Measurements from ENCODE around the gene SPTBN1.

Gene SPTBN1

DNA sequence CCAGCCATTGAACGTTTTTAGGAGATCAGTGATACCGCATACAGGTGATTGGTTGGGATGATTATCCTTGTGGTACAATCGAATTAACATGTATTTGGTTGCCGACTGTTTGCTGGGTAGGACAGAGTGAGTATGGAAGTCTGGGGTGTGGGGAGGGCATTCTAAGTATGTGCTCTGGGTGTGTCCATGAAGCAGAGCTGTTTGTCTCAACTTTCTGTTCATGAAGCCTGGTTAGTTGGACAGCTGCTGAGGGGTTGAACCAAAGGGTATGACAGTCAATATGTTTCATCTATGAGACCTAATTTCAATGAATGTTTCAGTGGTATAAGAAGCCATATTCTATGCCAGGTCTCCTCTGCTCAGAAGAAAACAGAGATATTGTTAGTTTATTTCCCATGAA lies 21.9 kb upstream of the SPTBN1 start:
- no peak for DNase-seq (ENCODE audit: low read depth)

DNA sequence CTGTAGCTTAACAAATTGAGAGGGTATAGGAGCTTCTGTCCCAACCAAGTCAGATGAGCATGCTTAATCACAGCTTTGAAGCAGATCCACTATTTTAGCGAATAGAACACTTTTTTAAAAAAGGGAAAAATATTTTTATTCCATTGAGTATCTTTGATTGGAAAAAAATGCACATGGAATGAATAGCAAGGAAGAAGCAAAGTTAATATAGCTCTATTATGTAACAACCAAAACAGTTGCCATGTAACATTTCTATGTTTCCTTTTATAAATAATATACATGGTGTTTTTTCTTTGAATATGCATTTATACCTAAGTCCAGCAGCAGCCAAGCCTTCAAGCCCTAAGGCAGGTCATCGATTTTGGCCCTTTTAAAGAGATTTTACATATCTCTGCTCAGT lies 21.4 kb upstream of the SPTBN1 start:
- DNase-seq (ENCODE audit: low read depth) = no peak

DNA sequence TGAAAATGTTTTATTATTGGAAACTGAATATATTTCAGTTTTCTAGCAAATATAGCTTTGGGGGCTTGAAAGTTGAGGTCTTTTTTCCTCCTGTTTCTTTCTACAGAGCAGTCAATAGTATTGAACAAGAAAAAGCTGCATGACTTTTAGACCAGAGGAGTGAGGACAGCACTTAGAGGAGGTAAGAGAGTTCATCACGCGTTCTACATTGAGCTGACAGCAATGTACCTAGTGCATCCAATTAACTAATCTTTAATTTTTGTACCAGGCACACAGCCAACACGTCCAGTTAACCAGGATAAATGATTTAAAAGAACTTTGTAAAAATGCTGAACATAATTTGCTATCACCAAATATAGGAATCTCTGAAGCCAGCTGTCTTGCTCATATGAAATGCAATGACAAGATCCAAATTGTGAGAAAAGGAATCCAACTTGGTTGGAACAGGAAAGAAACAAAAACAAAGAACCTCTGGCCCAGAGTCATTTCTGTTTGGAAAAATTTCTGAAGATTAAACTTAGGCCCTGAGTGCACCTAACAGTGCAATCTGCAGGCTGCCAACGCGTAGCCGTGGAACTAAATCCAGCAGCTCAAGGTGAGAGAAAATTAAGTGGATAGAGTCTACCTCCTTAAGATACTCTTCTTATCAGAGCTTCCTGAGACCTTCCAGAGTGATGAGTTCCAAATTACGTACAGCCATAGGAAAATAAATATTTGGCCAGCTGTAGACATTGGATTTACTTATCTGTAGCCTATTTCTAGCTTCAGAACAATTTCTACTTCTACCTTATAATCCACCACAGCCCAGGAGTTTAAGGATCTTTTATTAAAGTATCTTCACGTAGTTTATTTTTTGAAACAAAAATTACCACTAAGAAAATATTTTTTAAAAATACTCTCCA lies 20.6 kb upstream of the SPTBN1 start:
- no peak for DNase-seq (ENCODE audit: low read depth)

DNA sequence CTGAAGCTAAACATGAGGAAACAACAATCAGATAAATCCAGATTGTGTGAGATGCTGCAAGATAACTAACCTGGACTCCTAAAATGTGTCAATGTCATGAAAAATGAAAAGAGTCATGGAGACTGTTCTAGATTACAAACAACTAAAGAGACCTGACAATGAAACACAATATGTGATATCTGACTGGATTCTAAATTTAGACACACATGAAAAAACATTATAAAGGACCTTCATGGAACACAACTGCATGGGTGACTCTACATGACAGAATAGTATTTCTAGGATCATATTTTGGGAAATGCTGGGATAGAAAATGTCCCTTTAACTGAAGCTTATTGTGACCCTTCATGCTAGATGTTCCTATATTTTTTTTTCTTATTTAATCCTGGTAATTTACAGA lies 18.5 kb upstream of the SPTBN1 start:
- no peak for DNase-seq (ENCODE audit: low read depth)

DNA sequence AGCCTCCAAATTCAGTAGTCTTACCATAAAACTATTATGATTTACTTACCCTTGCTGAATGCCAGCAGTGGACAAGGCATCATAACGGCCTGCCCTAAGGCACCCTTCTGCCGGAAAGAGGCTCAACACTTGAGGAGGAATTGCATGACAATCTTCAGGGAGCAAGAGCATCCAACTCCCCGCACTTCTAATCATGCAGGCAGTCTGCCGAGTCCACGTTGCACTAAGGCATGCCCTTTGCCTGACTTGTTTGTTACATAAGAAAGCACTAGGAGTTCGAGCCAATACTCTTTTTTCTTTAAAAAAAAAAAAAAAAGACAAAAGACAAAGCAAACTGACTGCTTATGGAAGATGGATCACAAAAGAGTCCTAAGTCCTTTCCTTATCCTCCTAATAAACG lies 17.9 kb upstream of the SPTBN1 start:
- DNase-seq (ENCODE audit: low read depth) = peak; percentile 59

DNA sequence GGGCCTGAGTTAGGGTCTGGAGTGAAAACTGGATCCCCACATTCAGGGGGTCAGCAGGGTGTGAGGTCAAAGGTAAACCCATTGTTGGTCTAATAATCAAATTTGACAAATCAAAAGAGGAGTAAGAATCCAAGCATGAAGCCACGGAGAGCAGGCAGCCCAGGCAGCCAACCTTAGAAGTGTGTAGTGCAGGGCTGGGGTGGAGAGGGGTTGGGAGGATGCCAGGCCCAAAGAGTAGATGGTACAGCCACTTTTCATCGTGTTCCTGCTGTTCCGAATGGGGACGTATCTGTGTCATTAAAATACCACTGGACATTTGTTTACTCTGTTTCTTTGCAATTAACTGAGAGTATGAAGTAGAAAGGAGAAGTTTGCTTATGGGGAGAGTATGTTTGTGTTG lies 16.5 kb upstream of the SPTBN1 start:
- no peak for DNase-seq (ENCODE audit: low read depth)

DNA sequence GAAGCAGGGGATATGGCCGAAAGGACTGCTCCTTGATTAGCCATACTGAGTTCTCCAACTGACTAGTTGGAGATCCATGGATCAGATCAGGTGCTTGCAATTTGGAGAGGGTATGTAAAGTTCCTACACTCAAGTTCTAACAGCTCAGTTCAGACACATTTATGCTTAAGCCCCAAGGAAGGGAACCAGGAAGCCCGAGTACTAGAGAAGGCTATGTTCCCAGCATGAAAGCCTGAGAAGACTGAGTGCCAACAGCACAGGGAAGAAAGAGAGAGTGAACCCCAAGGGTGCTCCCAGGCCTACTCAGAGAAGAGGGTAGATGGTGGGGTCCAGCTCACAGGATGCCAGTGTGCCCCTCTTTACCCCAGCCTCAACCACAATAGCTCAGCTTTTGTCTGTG lies 16.1 kb upstream of the SPTBN1 start:
- DNase-seq (ENCODE audit: low read depth) = no peak

DNA sequence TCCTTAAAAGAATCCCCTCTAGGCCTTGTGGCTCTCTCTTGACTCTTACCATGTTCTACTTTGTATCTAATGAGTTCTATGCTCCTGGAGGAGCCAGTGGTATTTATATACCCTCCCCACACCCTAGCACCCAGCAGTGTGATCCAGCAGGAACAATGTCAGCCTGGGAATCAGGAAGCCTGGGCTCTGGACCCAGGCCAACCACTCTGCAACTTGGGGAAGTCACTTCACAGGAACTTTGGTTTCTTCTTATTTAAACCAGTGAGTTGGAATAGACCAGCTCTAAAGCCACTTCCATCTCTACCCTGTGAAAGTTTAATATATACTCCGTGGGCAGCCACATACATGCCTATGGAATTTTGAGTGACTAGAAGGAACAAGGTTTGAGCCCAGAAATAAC lies 11.6 kb upstream of the SPTBN1 start:
- peak; percentile 44 for DNase-seq (ENCODE audit: low read depth)

DNA sequence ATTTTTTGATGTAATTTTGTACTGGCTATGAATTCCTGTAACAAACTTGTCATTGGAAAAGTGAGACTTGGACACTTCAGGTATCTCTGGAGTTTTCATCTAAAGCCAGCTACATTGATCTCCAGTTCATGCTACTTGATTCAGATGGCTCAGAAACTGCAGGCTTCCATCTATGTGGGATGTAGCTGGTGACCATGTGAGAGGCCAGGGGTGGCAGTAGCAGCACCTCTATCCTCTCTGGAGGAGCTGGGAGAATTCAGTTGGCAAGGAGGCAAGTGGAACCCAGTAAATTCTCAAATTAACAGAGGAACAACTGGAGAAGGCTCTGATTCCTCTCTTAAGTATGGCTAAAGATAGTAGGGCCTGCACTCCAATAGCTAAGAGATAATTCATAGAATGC lies 10.0 kb upstream of the SPTBN1 start:
- DNase-seq (ENCODE audit: low read depth) = no peak

DNA sequence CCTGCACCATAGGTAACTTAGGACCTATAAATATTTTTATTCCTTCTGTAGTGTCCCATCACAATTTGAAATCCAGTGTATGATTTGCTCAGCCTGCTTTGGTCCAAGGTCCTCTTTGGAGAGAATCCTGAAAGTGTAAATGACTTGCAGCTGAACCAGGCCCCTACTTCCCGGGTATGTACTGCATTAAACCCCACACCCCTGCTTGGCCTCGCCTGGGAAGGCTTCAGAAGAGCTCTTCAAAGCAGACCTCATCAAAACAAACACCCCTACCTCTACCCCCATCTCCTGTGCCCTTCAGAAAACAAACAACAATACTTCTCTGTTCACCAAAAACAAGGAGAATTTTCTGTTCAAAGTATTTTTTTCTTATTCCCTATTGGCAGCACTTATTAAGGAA lies 9.5 kb upstream of the SPTBN1 start:
- DNase-seq (ENCODE audit: low read depth) = no peak

DNA sequence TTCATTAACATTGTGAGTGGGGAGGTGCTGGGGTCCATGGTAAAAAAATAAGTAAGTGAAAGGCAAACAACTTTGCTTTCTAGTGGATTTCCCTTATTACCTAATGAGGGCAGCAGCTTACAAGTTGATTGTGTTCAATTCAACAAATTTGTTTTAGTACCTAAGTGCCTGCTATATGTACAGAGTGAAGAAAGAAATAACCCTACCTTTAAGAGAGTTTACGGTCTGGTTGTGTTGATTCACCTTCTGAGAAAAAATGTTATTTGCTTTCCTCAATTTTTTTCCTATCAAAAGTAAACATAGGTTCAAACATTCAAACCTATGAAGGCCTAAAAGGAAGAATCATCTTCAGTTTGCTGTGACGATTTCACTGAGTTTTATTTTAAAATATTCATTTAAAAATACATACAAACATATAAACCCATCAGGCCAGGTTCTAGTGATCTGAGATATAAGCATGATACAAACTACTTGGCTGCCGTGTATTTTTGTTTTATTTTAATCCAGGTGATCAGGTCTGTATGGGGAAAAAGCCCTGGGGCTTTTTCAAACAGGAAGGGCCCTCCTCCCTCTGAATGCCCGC lies 1.5 kb upstream of the SPTBN1 start:
- DNase-seq (ENCODE audit: low read depth) = no peak

DNA sequence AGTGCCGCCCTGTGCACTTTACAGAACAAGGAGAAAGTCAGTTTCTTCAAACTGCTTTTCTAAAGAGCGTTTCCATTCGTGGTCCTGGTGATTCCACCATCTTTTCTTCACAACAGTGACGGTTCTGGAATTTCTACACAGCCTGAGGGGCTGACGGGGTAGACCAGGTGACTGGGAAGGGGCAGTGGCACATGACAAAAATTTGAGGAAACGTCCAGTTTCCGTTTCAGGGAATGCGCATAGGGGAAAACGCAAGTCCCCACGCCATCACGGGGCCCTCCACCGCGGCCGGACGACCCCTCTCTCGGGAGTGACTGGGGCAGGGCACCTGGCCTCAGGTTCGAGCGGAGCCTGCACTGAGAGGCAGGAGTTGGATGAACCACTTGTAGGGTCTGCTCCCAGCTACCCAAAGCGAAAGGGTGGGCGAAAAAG lies 980 bp upstream of the SPTBN1 start:
- no peak for DNase-seq (ENCODE audit: low read depth)

DNA sequence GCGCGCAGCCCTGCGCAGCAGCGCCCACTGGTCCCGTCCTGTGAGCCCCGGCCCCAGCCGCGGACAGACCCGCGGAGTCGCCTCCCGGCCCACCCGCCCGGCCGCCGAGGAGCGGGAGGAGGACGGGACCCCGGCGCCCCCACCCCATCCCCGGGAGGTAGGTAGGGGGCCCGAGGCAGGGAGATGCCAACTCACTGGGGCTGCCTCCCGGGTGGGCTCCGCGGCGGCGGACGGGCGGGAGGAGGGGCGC lies 160 bp downstream of the SPTBN1 start:
- no peak for DNase-seq (ENCODE audit: low read depth)

DNA sequence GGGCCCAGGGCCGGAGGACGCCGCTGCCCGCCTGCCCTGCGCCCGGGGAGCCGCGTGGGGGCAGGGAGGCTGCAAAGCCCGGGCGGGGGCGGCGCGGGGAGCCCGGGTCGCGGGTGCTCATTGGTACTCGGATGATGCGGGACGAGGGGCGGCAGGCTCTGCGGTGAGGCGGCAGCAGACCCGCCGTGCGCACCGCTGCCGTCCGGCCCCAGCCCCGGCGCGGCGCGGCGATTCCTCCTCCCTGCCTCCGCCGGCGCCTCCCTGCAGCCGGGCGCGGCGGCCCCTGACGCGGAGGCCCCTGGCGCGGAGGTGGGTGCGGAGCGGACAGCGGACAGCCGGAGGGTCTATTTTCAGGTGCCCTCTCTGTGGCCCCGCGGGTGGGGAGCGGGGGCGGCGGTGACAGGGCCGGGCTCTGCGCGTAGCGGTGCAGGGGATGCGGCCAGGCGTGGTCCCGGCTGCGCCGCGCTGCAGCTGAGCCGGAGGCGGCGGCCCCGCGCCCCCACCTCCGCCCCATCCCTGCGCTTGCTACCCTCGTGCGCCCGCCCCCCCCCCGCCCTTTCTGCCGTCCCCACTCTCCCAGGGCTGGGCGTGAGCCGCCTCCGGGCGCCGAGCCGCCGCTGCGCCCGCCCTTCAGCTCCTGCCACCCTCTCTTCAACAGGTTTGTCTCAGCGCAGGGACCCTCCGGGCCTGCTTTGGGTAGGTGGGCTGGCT lies 640 bp downstream of the SPTBN1 start:
- peak; percentile 46 for DNase-seq (ENCODE audit: low read depth)

DNA sequence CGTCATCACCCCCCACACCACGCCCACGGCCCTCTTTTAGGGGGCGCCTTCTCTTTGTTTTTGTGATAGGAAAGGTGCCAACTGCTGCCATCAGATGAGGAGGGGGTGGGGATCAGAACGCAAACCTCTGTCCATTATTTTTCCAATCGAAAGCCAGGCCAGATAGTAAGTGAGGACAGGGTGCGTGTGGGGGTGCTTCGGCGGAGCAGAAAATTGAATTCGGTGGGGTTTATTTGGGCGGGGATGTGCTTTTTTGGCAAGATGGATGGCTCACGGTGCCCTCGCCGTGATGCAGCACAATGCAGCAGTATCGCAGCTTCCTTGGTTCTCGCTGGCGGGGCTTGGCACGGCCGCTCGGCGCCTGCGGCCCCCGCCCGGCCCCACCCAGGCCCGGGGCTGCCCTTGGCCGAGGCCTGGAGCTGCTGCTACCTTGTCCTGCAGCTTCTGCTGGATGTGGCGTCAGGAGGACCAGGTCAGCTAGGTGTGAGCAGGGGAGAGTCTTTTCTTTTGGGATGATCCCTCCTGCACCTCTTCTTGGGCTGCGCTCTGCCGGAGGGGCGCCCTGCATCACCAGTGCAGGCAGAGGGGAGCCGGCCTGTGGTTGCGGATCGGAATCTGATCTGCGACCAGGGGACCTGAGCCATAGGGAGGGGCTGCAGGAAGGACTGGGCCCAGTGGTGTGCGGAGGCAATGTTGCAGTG lies 1.3 kb downstream of the SPTBN1 start:
- peak; percentile 39 for DNase-seq (ENCODE audit: low read depth)

DNA sequence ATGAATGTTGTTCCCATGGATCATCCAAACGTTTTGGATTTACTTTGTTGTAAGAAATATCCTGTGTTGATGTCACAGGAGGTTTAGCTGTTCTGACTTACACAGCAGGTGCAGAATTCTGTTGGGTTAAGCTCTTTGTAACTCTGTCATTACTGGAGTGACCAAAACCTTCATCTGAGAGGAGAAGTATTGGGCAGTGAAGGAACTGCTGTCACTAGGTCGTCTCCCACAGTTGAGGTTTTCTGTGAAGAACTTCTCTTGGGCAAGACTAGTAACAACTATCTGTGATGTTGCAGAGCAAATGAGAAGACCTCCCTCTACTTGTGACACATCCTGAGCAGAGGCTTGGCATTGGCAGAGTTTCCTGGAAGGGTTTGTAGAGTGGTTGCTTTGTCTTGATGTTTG lies 2.9 kb downstream of the SPTBN1 start:
- DNase-seq (ENCODE audit: low read depth) = peak; percentile 62

DNA sequence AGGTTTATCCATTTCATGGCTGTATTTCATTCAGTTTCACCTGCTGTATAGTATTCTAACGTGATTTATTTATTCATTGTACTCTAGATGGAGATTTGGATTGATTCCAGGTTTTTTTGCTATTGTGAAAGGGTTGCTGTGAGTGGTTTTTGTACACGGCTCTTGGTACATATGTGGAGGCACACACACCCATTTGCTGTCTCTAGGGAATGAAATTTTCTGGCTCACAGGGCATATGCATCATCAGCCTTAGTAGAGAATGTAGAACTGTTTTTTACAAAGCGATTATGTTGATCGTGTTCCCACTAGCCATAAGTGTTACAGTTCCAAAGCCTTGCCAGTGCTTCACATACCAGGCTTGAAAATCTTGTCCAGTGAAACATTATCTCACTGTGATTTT lies 5.1 kb downstream of the SPTBN1 start:
- no peak for DNase-seq (ENCODE audit: low read depth)

DNA sequence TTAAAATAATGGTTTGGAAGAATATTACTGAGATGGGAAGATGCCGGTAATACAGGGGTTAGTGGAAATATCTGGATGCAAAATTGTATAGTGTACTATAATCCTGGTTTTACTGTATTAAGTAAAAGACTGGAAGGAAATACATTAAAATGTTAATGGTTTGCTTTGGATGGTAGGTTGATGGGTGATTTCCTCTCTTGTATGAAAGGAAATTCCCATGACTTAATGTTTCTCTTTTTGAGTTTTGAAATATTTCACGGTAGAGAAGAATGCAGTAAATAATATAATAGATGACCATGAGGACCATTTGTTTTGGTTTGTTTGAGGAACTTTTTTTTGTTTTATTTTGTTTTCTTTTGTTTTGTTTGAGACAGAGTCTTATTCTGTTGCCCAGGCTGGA lies 8.2 kb downstream of the SPTBN1 start:
- no peak for DNase-seq (ENCODE audit: low read depth)

DNA sequence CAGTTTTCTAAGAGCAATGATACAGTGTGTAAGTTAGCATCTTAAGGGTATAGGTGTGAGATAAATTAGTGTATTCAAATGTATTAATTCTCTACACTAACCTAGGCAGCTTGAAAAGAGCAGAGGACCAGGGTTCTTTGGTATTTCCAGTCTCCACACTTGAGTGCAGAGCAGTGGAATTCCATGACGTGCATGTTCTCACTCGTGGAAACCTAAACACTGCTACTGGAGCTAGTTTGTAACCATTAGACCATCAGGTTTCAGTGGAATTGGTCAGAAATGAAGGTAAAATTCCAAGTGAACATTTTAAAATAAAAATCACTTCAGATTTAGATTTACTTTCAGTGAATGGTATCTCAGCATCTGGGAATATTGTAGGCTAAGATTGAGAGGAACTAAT lies 9.0 kb downstream of the SPTBN1 start:
- no peak for DNase-seq (ENCODE audit: low read depth)

DNA sequence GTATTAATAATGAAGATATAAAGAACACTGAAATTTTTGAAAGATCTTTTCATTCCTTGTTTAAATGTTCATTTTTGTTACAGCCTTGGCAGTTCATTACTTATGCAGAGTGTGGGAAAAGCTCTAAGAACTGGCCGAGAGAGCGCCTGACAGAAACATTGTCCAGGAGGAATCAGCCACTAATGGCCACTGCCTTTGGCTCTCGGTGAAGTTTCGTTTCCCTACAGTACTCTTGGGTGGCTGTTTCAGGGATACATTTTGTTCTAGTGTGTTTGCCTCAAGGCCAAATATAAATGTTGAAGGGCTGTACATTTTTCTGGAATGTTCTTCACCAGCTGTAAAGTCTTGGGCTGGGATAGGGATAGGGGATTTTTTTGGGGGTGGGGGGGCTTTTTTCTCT lies 10.7 kb downstream of the SPTBN1 start:
- no peak for DNase-seq (ENCODE audit: low read depth)

DNA sequence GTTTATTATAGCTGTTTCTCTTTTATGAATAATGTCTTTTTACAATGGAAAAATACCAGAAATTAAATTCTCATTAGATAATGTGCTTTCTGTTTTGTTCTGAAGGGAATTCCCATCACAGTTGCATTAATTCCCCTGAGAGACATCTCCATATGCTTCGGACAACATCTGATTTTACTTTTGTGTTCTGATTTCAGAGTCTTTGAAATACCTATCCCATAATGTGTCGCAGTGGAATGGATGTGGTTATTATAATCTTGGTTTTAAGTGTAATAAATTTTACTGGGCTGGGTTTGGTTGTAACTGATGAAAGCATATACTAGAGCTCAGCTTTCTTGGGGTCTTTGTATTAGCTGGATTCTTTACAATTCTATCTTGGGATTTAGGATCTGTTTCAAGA lies 12.5 kb downstream of the SPTBN1 start:
- DNase-seq (ENCODE audit: low read depth) = no peak

DNA sequence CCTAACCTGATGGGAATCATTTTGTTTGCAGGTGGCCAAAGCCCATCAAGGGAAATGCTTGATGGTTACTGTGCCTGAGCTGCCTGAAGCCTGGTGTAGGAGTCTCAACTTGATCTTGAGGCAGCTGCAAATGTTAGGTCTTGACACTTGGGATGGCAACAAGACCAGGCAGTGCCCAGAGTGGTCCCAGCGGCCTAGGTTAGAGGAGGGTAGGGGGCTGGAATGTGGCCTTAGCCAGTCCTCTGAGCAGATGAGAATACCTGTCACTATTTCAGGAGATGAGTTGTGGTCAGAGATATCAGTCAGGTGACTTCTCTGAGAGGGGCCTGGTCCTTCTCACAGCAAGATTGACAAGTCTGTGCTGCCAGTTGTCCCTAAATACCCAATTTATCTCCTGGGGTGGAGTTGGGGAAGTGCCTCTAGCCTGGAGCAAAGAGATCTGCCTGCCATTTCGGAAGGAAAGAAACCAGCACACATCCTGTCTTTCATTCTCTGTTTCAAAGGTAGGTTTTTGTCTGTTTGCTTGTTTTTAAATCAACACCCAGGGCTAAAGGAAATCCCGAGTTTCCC lies 13.4 kb downstream of the SPTBN1 start:
- DNase-seq (ENCODE audit: low read depth) = no peak

Measured in EH (cell line).